Lung (tissue), 12 donors: ENCODE measurements around the gene NAPB. TPM values are rescaled to one million over a fixed set of nuclear protein-coding genes. Genes with fewer than 3 reads are reported as not detected.

Source experiments
- ATAC-seq: fragments of 200-7000 bp; cut with Tn5 transposase; one replicate; pipeline ENCODE4 v1.9.1; 2020; ENCODE audit warnings: moderate number of reproducible peaks; ENCODE audit not compliant: insufficient read depth, low FRiP score
- DNase-seq, 3 donors: peaks; one replicate each; pipeline ENCODE4 v3.0.0-alpha.2; 2013 to 2017
- H3K27ac ChIP-seq, 2 donors: one replicate each; pipeline ENCODE4 v1.5.1; 2013; ENCODE audit warnings: mild to moderate bottlenecking in 2 of 2, moderate library complexity in 2 of 2, control low read depth in 1 of 2, inconsistent platforms in 1 of 2, low read depth in 1 of 2, low read length in 1 of 2
- H3K27me3 ChIP-seq, 3 donors: one replicate each; pipeline ENCODE4 v1.5.1; 2013; ENCODE audit warnings: low read length in 2 of 3; ENCODE audit not compliant: control insufficient read depth in 3 of 3, insufficient read depth in 3 of 3
- H3K36me3 ChIP-seq, 4 donors: one replicate each; pipeline ENCODE4 v1.5.1; 2013; ENCODE audit warnings: low read length in 4 of 4, mild to moderate bottlenecking in 1 of 4, moderate library complexity in 1 of 4; ENCODE audit not compliant: control insufficient read depth in 4 of 4, insufficient read depth in 4 of 4
- H3K4me1 ChIP-seq, 5 donors: one replicate each; pipeline ENCODE4 v1.5.1; 2013; ENCODE audit warnings: low read length in 5 of 5, mild to moderate bottlenecking in 2 of 5, moderate library complexity in 1 of 5; ENCODE audit not compliant: control insufficient read depth in 5 of 5, insufficient read depth in 5 of 5
- H3K4me3 ChIP-seq: one replicate; pipeline ENCODE4 v1.5.1; 2013; ENCODE audit warnings: mild to moderate bottlenecking, control low read depth, moderate library complexity
- H3K9ac ChIP-seq, 2 donors: one replicate each; pipeline ENCODE4 v1.5.1; 2013; ENCODE audit warnings: low read length in 2 of 2, control low read depth in 1 of 2; ENCODE audit not compliant: insufficient read depth in 1 of 2
- H3K9me3 ChIP-seq, 4 donors: one replicate each; pipeline ENCODE4 v1.5.1; 2013; ENCODE audit warnings: low read length in 3 of 4, mild to moderate bottlenecking in 1 of 4, moderate library complexity in 1 of 4; ENCODE audit not compliant: control insufficient read depth in 4 of 4, insufficient read depth in 3 of 4
- WGBS, 2 donors: extraction: QIAGEN DNeasy Blood & Tissue Kit; methylation state at CpG; one replicate each; pipeline ENCODE4 v1.1.7; 2013; 5-methylcytosine and 5-hydroxymethylcytosine counted together
- polyA plus RNA-seq, 2 donors: library from polyadenylated mRNA; stranded (reverse); fragments of 200-250 nt; gene quantifications; one replicate each; pipeline ENCODE4 v1.2.1, GENCODE V29; 2013
- total RNA-seq, 2 donors: library from RNA; depleted of rRNA in 1 of 2; stranded (reverse); fragments of >200 nt in 1 of 2; gene quantifications; one replicate each; pipeline ENCODE4 v1.2.1, GENCODE V29; 2014 to 2021
- TF ChIP-seq, protein P1 (sequence below): IDR thresholded peaks from 2 replicates; pipeline ENCODE4 v1.5.1; 2012; ENCODE audit warnings: mild to moderate bottlenecking; ENCODE audit errors: control extremely low read depth, extremely low read depth
- donor health status: control.
- donor health status: control.
- donor health status: Bipolar disorder and iron deficiency.
- donor health status: healthy.
- donor health status: DM: yes; HTN: yes; CAD: no.

NAPB gene
- total and polyA plus RNA-seq, 4 donors, result 4.4 to 45.7 (median 6.9) TPM

DNA sequence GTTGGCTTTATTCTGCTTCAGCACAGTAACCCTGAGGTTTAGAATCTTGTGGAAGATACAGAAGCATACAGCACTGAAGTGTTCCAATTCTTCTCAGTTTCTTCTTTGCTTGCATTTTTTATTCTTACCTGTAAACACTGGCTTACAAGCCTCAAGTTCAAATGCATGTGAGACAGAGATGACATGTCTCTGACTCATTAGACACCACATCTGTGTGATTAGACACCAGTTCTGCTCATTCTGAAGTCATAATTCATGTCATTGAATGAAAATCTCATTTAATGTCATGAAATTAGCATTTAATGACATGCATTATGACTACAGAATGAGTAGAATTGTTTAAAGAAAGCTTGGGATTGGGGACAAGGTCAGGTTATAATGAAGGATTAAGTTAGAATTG is 53.5 kb downstream of the NAPB start:
- H3K36me3 ChIP-seq, result peaks cover 23 to 33% (median 29%) of the 10 kb centered on the region in 4 donors

DNA sequence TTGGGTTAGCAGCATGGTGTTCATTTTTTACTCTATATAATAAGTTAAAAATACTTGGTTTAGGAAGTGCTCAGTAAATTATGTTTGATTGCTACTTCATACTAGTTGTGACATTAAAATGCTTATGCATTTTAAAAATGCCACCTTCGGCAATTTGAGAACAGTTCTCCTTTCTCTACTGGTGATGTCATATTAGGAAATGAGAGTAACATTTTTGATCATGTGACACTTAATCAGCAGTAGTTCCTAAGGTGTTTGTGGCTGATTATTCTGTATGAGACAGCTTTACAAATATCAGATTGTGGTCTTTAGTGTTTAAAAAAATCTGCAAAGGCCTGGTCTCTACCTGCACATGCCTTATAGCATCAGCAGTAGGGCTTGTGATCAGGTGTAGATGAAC is 54.9 kb downstream of the NAPB start:
- H3K27me3 ChIP-seq, result no peaks in the 10 kb centered on the region
- ATAC-seq (no peak), DNase-seq (no peak)
- no peak overlapping the region for H3K4me3 ChIP-seq
- H3K36me3 ChIP-seq, result peaks cover 23 to 30% (median 24%) of the 10 kb centered on the region in 4 donors
- TF ChIP-seq, protein P1, sequence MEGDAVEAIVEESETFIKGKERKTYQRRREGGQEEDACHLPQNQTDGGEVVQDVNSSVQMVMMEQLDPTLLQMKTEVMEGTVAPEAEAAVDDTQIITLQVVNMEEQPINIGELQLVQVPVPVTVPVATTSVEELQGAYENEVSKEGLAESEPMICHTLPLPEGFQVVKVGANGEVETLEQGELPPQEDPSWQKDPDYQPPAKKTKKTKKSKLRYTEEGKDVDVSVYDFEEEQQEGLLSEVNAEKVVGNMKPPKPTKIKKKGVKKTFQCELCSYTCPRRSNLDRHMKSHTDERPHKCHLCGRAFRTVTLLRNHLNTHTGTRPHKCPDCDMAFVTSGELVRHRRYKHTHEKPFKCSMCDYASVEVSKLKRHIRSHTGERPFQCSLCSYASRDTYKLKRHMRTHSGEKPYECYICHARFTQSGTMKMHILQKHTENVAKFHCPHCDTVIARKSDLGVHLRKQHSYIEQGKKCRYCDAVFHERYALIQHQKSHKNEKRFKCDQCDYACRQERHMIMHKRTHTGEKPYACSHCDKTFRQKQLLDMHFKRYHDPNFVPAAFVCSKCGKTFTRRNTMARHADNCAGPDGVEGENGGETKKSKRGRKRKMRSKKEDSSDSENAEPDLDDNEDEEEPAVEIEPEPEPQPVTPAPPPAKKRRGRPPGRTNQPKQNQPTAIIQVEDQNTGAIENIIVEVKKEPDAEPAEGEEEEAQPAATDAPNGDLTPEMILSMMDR, result no peak
- no peaks in the 10 kb centered on the region for H3K9me3 ChIP-seq
- no peak overlapping the region for H3K9ac ChIP-seq
- H3K4me1 ChIP-seq, result peaks cover 13 to 20% (median 14%) of the 10 kb centered on the region in 5 donors
- WGBS, 2 donors, result 10 to 30% methylated on average over 1 of the region's 1 CpG
- H3K27ac ChIP-seq, result no peak overlapping the region

More for the DNA sequence above, 53.5 kb downstream of the NAPB start:
- H3K4me1 ChIP-seq, result peaks cover 10 to 20% (median 12%) of the 10 kb centered on the region in 5 donors
- TF ChIP-seq, protein P1, result no peak
- no peak overlapping the region for H3K4me3 ChIP-seq
- no peak for DNase-seq
- no peaks in the 10 kb centered on the region for H3K27me3 ChIP-seq
- ATAC-seq, result no peak
- H3K9me3 ChIP-seq, result no peaks in the 10 kb centered on the region
- H3K27ac ChIP-seq, result no peak overlapping the region
- H3K9ac ChIP-seq, result no peak overlapping the region

DNA sequence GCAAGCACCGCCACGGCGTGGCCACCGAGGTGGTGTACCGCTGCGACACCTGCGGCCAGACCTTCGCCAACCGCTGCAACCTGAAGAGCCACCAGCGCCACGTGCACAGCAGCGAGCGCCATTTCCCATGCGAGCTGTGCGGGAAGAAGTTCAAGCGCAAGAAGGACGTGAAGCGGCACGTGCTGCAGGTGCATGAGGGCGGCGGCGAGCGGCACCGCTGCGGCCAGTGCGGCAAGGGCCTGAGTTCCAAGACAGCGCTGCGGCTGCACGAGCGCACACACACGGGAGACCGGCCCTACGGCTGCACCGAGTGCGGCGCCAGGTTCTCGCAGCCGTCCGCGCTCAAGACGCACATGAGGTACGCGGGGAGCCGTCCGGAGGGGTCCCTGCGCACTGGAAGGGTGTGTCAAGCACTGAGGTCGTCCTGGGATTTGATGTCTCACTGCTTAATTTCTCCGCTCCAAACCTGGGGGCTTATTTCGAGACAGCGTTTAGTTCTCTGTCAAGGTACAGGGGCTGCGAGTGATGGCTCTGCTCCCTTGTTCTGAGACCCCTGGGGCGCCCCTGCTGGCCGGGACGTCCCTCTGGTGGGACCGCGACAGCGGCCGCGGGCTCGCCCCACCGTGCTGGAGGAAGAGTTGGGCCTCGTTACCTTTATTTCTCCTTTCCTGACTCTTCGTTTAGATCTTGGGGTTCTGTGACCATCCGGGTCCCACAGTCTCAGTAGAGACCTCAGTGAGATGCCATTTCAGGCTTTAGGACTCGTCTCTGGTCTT is 55.7 kb downstream of the NAPB start:
- peaks cover 13 to 21% (median 20%) of the 10 kb centered on the region in 5 donors for H3K4me1 ChIP-seq
- no peaks in the 10 kb centered on the region for H3K9me3 ChIP-seq
- H3K27me3 ChIP-seq, result no peaks in the 10 kb centered on the region
- DNase-seq, result no peak
- 95 to 96% methylated on average over 65 of the region's 65 CpGs for WGBS, 2 donors
- no peak overlapping the region for H3K27ac ChIP-seq
- peaks cover 17 to 23% (median 21%) of the 10 kb centered on the region in 4 donors for H3K36me3 ChIP-seq
- no peak overlapping the region for H3K9ac ChIP-seq
- TF ChIP-seq, protein P1, result no peak
- no peak overlapping the region for H3K4me3 ChIP-seq
- ATAC-seq, result no peak
